HG03378 (cell line): ENCODE results near the gene CENPP.
"Not testable (repeated sequence)": the region's sequence is repeated elsewhere in the genome, so short reads cannot be mapped to it uniquely, and the experiment has no call there.

Experiments used
- ATAC-seq: cut with Tn5 transposase; IDR thresholded peaks from one replicate; pipeline ENCODE4 v1.9.1; 2021; ENCODE audit warnings: mild to moderate bottlenecking, moderate library complexity; ENCODE audit not compliant: unreplicated experiment

The CENPP gene

DNA sequence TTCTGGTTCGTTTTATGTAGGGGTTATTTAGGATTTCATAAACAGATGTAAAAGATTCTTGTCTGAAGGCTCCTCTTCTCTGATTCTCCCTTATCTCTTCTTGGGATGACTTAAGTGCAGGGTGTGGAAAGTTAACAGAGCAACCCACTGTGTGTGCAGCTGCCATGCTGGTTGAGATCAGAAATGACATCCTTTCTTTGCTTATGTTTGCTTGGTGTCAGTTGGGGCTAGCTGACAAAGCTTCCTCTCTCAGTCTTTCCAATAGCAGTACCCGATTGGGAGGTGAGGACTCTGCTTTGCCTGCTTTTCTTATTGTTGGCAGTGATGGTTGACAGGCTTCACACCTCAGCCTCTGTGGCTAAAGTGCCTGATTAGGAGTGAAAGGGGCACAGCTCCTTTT, 52.1 kb downstream of the CENPP start:
- ATAC-seq = no peak

DNA sequence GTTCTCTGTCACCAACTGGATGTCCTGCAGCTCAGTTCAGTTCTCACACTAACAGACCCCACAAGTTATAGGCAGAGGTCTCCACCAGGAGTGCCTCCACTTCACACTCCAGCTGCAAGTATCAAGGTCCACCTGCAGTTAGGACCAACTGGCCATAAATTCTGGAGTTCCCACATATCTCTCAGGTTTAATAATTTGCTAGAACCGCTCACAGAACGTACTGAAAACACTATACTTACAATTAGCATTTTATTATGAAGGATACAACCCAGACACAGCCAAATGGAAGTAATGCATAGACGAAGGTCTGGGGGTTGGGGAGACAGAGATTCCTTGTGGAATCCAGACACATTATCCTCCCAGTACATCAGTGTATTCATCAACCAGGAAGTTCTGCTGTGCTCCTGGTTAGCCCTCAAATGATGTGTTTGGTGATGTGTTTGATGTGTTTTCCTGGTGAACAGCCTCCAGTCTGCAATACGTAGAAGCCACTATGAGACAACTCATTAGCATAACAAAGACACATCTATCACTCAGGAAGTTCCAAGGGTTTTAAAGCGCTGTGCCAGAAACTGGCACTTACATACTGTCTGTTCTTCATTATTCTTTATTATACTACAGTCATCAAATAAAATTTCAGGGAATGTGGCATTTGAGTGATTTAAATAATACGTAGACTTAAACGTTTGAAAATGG, 53.3 kb downstream of the CENPP start:
- no peak for ATAC-seq

DNA sequence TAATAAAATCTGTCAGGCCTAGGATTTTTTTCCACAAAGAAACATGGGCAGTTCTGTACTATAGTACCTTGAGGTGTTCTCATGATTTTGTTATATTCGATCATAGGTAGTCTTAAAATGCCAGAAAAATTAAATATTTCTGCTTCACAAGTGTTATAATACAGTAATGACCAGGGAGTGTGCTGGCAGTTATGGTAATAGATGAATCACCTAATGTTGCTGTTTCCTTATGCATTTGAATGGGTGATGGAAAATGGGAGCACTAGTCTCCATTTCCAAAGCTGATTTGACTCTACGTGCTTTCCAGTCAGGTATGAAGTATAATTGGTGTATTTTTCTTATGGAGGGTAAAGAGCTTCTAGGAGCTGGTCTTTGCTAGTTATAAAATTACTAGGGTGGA, 54.9 kb downstream of the CENPP start:
- no peak for ATAC-seq

DNA sequence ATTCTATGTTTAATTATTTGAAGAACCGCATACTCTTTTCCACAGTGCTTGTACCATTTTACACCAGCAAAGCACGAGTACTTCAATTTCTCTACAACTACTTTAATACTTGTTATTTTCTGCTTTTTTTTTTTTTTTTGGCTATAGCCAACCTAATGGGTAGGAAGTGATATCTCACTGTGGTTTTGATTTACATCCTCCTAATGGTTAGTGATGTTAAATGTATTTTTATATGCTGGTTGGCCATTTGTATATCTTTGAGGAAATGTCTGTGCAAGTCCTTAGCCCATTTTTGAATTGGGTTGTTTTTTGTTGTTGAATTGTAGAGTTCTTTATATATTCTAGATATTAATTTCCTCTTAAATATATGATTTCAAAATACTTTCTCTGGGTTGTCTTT, 56.0 kb downstream of the CENPP start:
- ATAC-seq = no peak

DNA sequence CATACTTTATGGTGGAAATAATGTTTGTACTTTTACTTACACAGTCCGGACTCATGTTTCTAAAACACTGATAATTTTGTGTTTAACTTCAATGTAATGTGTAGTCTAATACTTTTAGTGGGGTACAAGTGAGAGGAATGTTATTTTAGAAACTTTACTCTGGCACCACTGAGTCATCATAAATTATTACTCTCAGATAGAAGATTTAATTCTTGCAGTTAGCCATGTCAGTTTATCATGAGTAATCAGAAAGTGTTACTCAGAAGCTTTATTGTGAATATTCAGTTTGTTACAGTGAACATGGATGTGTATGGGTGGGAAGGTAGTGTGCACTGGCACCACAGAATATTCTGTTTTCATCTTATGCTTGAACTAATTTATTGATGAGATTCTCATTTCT, 58.6 kb downstream of the CENPP start:
- ATAC-seq = no peak

DNA sequence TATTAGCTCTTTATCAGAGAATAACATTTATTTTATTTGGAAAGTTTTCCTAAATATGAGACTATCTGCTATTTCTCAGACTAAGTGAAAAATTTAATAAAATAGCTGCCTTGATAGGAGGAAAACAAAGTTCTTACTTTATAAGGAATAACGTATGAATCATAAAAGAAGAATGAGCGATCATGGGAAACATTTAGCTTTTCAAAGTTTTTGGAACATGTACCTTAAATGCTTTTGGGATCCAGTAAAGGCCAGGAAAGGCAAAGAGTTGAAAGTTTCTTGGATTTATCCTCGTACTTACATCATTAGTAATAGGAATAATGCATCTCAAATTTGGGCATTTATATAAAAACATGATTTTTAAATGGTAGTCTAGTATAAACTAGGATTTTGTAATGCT, 59.2 kb downstream of the CENPP start:
- no peak for ATAC-seq

DNA sequence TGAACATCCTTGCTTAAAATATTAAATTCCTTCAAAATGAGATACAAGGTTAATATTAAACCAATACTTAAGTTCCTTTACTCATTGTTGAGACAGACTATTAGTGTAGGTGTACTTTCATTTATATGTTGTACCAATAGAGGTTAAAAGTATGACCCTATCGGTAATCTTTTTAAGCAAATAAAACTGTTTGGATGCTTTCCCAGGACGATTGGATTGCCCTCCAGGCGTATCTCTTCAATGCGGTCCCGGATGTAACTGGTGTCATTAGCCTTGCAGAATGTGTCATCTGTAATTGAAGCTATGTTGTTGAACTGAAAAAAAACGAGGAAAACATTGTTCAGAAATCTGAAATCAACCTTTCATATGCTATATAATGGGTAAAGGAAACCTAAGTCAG, 59.7 kb downstream of the CENPP start:
- no peak for ATAC-seq

DNA sequence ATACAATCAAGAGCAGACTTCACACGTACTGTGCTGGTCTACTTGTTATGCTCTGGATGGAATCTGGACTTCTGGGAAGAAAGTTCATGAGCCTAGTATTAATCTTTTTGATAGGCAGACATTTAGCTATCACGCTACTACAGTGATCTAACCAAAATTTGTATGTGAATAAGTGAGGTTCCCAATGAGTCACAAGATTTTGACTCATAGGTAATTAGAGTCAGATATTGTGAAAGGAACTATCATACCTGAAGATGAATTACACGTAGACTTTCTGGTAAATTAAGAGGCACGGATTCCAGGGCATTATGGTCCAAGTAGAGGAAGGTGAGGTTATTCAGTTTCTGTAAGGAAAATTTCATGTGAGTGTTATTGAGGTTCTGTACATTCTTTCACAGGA, 60.2 kb downstream of the CENPP start:
- ATAC-seq = no peak

DNA sequence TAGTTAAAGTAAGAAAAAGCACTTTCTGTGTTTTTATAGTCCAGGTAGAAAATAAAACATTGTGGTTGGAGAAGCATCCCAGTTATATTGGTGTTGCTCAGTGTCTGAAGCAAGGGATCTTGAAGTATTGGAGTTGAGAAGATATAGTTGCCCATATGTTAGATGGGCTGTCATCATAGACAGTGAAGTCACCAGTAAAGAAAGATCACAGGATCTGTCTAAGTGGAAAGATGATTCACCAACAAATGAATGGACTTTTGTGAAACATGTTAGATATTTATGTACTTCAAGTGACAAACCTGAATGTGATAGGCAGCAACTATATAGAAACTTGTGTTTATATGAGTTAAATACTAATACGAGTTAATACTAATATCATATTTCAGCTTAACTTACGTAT, 66.9 kb downstream of the CENPP start:
- no peak for ATAC-seq

DNA sequence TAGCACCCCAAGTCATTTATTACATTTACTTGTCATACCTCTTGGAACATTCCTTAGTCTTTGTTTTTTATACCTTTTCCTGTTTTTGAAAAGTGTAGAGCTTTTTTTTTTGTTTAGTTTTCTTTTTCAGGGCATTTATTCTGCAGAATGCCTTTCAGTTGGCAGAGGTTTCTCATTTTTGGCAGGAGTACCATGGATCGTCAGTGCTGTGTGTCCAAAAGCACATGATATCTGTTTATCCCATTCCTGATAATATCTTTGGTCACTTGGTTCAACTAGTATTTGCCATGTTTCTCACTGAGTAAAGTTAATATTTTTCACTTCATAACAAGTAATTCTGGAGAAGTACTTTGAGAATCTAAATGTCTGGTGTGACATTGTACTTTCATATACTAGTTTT, 67.9 kb downstream of the CENPP start:
- no peak for ATAC-seq

DNA sequence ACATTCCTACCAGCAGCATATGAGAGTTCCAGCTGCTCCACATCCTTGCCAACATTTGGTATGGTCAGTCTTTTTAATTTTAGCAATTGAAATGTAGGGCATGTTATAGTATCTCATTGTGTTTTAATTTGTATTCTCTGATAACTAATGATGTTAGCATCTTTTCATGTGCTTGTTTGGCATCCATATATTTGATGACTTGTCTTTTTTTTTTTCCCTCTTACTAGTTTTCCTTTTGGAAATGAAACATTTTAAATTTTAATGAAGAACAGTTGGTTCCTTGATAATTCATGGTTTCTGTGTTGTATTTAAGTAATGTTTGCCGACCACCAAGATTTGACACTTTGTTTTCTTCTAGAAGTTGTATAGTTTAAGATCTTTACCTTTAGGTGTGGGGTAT, 69.9 kb downstream of the CENPP start:
- no peak for ATAC-seq

DNA sequence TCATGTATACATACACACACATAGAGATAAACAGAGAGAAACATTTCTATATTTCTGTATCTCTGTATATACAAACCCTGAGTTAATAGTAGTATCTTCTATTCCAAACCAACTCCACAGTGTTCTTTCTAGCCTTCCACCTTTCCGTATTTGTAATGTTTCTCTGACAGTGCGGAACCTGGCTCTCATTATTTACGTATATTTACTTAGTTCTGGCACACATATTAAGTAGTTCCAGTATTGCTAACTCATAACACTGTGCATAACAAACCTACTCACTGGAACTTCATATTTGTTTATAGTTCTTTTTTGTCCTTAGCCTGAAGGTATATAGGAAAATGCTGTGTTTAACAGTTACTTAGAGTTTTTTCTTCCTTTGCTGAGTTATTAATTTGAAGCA, 72.1 kb downstream of the CENPP start:
- ATAC-seq = no peak

DNA sequence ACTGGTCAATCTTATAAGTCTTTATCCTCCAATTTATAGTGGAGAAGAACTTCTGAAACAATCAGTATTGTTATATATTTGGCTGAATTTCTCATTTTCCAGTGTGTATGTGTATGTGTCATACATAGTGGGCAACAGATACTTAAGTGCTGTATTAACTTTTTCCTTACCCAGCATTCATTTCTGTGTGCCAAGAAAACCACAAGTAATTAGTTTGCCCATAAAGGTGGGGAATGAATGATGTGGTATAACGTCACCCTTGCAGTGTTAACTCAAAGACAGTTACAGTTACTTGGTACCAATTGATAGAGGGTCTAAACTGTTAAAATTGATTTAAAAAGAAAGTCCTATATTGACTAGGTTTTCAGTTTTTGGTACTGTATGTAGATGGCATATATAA, 76.6 kb downstream of the CENPP start:
- no peak for ATAC-seq

DNA sequence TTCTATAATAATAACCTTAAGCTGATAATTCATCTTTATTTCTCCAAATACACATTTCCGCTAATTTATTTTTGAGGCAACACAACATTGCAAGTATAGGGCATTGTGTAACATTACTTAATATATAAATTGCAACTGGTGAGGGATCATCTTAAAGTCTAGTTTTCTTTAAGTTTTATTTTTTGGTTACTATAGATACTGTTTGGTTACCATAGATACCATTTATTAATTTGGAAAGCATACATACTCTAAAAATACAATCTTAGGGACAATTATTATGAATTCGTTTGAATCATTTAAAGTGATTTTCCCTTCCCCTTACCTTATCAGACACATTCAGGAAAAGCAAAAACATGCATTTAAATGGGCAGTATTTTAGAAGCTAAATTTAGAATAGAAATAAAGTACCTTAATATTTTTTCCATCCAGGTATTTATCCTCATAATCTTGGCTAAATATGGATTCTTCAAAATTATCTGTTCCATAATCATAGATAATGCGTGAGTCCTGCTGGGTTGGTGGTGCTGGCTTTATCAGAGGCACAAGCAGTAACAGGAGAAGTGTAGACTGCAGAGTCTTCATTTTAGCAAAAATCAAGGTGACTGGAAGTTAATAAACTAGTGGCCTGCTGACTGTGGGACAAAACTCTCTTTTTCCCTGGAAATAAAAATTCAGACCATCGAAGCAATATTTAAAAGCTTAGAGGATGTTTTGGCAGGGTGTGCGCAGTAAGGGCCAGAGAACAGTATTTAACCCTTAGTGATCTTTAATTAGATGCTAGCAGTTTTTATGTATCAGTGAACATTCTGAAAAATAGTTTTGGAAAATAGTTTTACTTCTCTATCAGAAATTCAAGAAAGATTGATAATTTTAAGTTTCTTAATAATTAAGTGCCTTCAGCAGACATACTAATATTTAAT, 77.3 kb downstream of the CENPP start:
- no peak for ATAC-seq

DNA sequence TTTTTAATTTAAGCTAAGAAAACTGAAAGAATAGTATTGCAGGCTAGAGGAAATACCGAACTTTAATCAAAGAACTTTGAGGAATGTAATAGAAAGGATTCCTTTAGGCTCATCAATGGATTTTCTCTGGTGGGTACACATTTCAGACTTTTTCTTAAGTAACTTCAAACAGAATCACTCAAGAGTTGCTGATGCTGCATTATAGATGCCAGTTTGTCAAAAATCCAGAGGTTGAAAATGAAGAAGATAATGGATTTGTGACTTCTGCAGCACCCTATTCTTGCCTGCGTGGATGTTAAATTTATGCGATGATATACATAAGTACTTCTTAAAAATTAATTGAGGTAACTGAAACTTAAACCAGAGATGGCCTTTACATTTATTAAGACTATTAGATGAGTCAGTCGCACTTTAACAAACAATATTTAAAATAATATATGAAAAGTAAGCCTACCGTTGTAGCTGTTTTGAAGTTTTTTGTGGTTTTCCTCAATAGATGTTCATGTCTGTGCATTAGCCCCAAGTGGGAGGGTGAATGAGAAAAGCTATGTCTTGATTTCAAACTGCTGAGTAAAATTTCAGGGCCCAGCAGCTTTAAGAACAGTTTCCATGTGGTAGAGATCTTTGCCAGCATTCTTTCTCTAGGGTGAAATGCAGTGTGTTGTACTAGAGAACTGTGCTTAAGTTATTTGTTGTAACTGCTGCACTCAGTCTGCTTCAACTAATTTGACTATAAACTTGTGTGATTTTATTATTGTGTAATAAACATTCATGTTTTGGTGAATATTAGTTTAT, 78.5 kb downstream of the CENPP start, which contains the start of gene OGN:
Gene OGN (minus strand): TSS at position 537 of the 795 bp plus-strand sequence. CDS start 1,171 bp downstream, outside the sequence.
- no peak for ATAC-seq

DNA sequence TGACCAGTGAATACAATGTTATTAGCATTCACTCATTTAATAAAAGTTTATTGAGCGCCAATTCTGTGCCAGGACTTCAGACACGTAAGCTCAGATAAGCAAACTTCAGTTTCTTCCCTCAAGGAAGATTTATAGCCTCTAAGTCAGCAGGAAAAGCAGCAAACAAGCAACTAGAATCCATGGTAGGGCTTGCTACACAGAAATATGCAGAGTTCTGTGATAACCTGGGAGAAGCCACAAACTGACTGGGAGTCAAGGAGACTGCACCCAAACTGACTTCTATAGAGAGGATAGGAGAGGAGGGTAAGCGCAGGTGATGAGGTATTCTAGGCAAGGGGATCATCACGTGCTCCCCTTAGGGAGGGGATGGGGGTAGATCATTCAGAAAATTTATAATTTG, 80.1 kb downstream of the CENPP start:
- no peak for ATAC-seq

DNA sequence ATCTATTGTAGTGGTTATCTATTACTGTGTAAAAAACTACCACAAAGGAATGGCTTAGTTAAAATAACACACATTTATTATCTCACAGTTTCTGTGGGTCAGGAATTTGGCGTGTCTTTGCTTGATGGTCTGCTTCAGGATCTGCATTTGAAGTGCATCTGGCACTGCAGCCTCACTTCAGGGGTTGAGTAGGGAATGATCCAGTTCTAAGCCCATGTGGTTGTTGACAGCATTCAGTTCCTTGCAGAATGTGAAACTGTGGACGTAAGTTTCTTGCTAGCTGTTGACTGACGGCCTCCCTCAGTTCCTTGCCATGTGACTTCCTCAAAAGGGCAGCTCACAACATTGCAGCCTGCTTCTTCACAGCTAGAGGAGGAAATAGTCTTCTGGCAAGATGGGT, 80.7 kb downstream of the CENPP start:
- ATAC-seq = peak; percentile 70

DNA sequence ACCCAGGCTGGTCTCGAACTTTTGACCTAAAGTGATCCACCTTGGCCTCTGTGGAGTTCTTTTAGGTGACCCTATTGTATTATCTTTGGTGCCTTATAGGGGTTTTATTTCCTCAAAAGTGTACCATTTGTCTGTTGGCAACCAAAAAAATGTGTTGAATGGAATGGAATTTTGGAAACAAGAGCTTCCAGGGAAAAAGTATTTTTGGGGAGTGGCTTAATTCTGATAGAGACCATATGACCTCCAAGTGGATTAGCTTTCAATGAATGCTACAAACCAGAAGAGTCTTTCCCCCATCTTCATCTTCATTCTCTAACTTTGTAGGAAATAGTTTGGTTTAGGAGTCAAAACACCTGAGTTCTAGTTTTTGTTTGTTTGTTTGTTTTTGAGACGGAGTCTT, 82.1 kb downstream of the CENPP start:
- ATAC-seq = no peak

DNA sequence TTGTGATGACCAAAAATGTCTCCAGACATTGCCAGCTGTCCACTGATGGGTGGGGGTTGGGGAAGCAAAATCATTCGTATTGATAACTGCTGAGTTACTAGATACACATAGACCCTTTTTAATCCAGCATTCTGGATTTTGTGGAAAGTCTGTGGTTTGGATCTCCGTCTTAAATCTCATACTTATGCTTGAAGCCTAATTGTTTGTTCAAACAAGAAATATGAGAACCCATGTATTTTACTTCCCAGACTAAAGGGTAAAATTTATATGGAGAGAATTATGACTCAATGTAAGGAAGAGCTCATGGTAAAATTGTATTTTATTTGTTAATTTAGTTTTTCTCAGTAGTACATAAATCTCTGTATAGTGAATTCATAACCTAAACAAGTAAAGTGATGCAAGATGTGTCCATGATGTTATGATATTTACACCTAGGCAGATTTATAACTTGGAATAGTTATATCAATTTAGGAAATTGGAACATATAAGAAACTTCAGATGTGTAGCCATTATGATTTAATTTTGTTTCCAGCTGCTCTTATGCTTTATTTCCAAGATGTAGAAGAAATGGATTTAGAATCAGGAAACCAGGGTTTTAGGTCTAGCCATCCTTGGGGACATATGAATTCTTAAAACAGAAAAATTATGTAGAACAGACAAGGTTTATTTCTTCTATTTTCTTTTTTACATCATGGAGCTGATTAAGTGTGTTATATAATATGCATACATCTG, 83.2 kb downstream of the CENPP start:
- no peak for ATAC-seq

DNA sequence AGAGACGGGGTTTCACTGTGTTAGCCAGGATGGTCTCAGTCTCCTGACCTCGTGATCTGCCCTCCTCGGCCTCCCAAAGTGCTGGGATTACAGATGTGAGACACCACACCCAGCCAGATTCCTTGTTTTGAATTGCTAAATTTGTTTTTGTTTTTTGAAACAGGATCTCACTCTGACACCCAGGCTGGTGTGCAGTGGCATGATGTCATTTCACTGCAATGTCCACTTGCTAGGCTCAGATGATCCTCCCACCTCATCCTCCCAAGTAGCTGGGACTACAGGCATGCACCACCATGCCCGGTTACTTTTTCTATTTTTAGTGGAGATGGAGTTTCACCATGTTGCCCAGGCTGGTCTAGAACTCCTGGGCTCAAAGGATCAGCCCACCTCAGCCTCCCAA, 85.4 kb downstream of the CENPP start:
- not testable (repeated sequence) for ATAC-seq

DNA sequence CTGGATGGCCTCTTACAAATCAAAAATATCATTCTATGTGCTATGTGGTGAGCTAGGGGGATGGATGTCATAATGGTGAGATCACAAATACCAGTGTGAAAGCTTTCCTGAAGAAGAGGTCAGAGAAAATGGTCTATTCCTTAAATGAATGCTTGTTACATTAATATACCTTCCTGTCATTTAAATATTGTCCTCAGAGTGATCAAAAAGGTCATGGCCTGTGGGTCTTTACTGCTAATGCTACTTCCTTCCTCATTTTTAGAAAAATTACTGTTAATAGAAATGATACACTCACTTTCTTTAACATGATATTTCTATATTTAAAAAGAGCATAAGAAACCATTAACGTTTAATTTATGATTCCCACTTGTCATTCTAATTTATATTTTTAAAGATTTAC, 88.8 kb downstream of the CENPP start:
- ATAC-seq = no peak
